ENCODE data around the gene MYO1A. TPM values are rescaled to one million over a fixed set of nuclear protein-coding genes. Genes with fewer than 3 reads are reported as not detected.

The MYO1A gene
- polyA plus RNA-seq, 1 donor from 2014 or later: not detected

- Histone ChIP-seq H3K79me2 (replicated peaks; ENCODE audit: insufficient read depth, low read length) (no peaks in the 10 kb centered on the region), H3F3A (ENCODE audit: insufficient read depth, low read length, poor library complexity, severe bottlenecking) (no peaks in the 10 kb centered on the region), H3K9me2 (ENCODE audit: insufficient read depth, low read length) (no peaks in the 10 kb centered on the region), H3K9ac (ENCODE audit: low read length) (no peak overlapping the region), H2AFZ (ENCODE audit: low read depth, low read length) (no peak overlapping the region), H3K27me3 (ENCODE audit: insufficient read depth, low read depth, low read length) (no peaks in the 10 kb centered on the region), H3K36me3 (ENCODE audit: insufficient read depth, low read length) (no peaks in the 10 kb centered on the region), H3K4me3 (ENCODE audit: low read length) (no peak overlapping the region), H4K20me1 (ENCODE audit: insufficient read depth) (no peaks in the 10 kb centered on the region), H3K9me3 (ENCODE audit: low read length) (no peaks in the 10 kb centered on the region), H3K4me2 (ENCODE audit: low read length) (no peak overlapping the region), H3K27ac (ENCODE audit: low read length) (no peak overlapping the region)
- TF ChIP-seq MXI1 (conservative IDR thresholded peaks at IDR 0.05; ENCODE audit: poor library complexity, severe bottlenecking) (no peak), REST (IDR thresholded peaks at IDR 0.05; ENCODE audit: borderline replicate concordance) (no peak), EZH2 (IDR thresholded peaks at IDR 0.05; ENCODE audit: borderline replicate concordance, insufficient read depth, low read length, poor library complexity, severe bottlenecking) (no peak), TAF1 (IDR thresholded peaks at IDR 0.05; ENCODE audit: low read depth) (no peak), EP300 (conservative IDR thresholded peaks at IDR 0.05; ENCODE audit: poor library complexity, severe bottlenecking) (no peak), SMC3 (conservative IDR thresholded peaks at IDR 0.05; ENCODE audit: poor library complexity) (no peak), CTCF (IDR thresholded peaks at IDR 0.05; ENCODE audit: poor library complexity, severe bottlenecking) (no peak), POLR2AphosphoS5 (IDR thresholded peaks at IDR 0.05) (no peak)
Observed at GRCh38 chr12:57066245-57066644, 16.3 kb upstream of the MYO1A start.

- H3K27me3 ChIP-seq (ENCODE audit: insufficient read depth, low read depth, low read length): no peaks in the 10 kb centered on the region
- H3K36me3 ChIP-seq (ENCODE audit: insufficient read depth, low read length): no peaks in the 10 kb centered on the region
- H3K4me3 ChIP-seq (ENCODE audit: low read length): no peak overlapping the region
- no peak overlapping the region for H2AFZ ChIP-seq (ENCODE audit: low read depth, low read length)
- no peak overlapping the region for H3K9ac ChIP-seq (ENCODE audit: low read length)
- no peak overlapping the region for H3K27ac ChIP-seq (ENCODE audit: low read length)
- no peaks in the 10 kb centered on the region for H3K9me3 ChIP-seq (ENCODE audit: low read length)
- no peaks in the 10 kb centered on the region for H4K20me1 ChIP-seq (ENCODE audit: insufficient read depth)
- no peak overlapping the region for H3K4me2 ChIP-seq (ENCODE audit: low read length)
- H3F3A ChIP-seq (ENCODE audit: insufficient read depth, low read length, poor library complexity, severe bottlenecking): no peaks in the 10 kb centered on the region
- TF ChIP-seq POLR2AphosphoS5 (IDR thresholded peaks at IDR 0.05) (no peak), TAF1 (IDR thresholded peaks at IDR 0.05; ENCODE audit: low read depth) (no peak)
- H3K9me2 ChIP-seq (ENCODE audit: insufficient read depth, low read length): no peaks in the 10 kb centered on the region
- H3K79me2 ChIP-seq (replicated peaks; ENCODE audit: insufficient read depth, low read length): no peaks in the 10 kb centered on the region
Observed at GRCh38 chr12:57063991-57064685, 14.2 kb upstream of the MYO1A start.

- no peak overlapping the region for H3K9ac ChIP-seq (ENCODE audit: low read length)
- no peaks in the 10 kb centered on the region for H3K36me3 ChIP-seq (ENCODE audit: insufficient read depth, low read length)
Observed at GRCh38 chr12:57058454-57058853, 8.5 kb upstream of the MYO1A start.

More at GRCh38 chr12:57058454-57058853, 8.5 kb upstream of the MYO1A start:
- no peaks in the 10 kb centered on the region for H3K9me2 ChIP-seq (ENCODE audit: insufficient read depth, low read length)
- no peak overlapping the region for H2AFZ ChIP-seq (ENCODE audit: low read depth, low read length)
- H3K4me2 ChIP-seq (ENCODE audit: low read length): no peak overlapping the region
- no peaks in the 10 kb centered on the region for H3K79me2 ChIP-seq (replicated peaks; ENCODE audit: insufficient read depth, low read length)
- TF ChIP-seq TAF1 (IDR thresholded peaks at IDR 0.05; ENCODE audit: low read depth): no peak
- TF ChIP-seq RAD21 (conservative IDR thresholded peaks at IDR 0.05): no peak
- TF ChIP-seq REST (IDR thresholded peaks at IDR 0.05; ENCODE audit: borderline replicate concordance): no peak
- TF ChIP-seq EZH2 (IDR thresholded peaks at IDR 0.05; ENCODE audit: borderline replicate concordance, insufficient read depth, low read length, poor library complexity, severe bottlenecking): no peak
- TF ChIP-seq CTCF (IDR thresholded peaks at IDR 0.05; ENCODE audit: poor library complexity, severe bottlenecking): no peak
- TF ChIP-seq POLR2AphosphoS5 (IDR thresholded peaks at IDR 0.05): no peak
- no peak for TF ChIP-seq SMC3 (conservative IDR thresholded peaks at IDR 0.05; ENCODE audit: poor library complexity)
- no peak for TF ChIP-seq MXI1 (conservative IDR thresholded peaks at IDR 0.05; ENCODE audit: poor library complexity, severe bottlenecking)
- no peak for TF ChIP-seq EP300 (conservative IDR thresholded peaks at IDR 0.05; ENCODE audit: poor library complexity, severe bottlenecking)
- no peak overlapping the region for H3K27ac ChIP-seq (ENCODE audit: low read length)
- H3F3A ChIP-seq (ENCODE audit: insufficient read depth, low read length, poor library complexity, severe bottlenecking): no peaks in the 10 kb centered on the region
- H3K9me3 ChIP-seq (ENCODE audit: low read length): no peaks in the 10 kb centered on the region
- H3K4me3 ChIP-seq (ENCODE audit: low read length): no peak overlapping the region
- H3K27me3 ChIP-seq (ENCODE audit: insufficient read depth, low read depth, low read length): no peaks in the 10 kb centered on the region
- H4K20me1 ChIP-seq (ENCODE audit: insufficient read depth): no peaks in the 10 kb centered on the region
